ENCODE measurements around the gene CCDC34. TPM values are rescaled to one million over a fixed set of nuclear protein-coding genes. Genes with fewer than 3 reads are reported as not detected.

CCDC34 gene
- total and polyA plus RNA-seq, 8 donors: 3.2 to 28.6 (median 22.3) TPM

DNA sequence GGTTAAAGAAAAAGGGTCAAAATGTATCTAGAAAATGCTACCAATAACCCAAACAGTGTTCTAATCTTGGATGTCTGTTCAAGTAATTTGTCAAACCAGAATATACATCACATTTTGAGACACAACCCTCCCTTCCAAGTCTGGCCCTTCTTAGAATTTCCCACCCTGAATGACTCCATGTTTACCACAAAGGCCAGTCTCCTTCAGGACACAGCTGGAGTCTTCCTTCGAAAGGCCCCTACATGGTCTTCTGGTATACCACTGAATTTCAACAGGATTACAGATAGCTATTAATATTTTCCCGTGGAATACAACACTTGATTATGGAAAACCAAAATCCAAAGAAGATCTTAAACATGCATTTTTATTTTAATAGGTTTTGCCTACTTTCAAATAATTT is 10.2 kb downstream of the CCDC34 start:
- Histone ChIP-seq H3K4me3 (no peak overlapping the region), H3K9me3 (no peaks in the 10 kb centered on the region), H3K27me3 (no peaks in the 10 kb centered on the region), H3K4me1 (peaks cover 0 to 2% of the 10 kb centered on the region in 2 donors), H3K36me3 (no peaks in the 10 kb centered on the region), H3K27ac (no peak overlapping the region)
- intact Hi-C loops (cut with DNase I): no loop called here
- TF ChIP-seq, protein P1, sequence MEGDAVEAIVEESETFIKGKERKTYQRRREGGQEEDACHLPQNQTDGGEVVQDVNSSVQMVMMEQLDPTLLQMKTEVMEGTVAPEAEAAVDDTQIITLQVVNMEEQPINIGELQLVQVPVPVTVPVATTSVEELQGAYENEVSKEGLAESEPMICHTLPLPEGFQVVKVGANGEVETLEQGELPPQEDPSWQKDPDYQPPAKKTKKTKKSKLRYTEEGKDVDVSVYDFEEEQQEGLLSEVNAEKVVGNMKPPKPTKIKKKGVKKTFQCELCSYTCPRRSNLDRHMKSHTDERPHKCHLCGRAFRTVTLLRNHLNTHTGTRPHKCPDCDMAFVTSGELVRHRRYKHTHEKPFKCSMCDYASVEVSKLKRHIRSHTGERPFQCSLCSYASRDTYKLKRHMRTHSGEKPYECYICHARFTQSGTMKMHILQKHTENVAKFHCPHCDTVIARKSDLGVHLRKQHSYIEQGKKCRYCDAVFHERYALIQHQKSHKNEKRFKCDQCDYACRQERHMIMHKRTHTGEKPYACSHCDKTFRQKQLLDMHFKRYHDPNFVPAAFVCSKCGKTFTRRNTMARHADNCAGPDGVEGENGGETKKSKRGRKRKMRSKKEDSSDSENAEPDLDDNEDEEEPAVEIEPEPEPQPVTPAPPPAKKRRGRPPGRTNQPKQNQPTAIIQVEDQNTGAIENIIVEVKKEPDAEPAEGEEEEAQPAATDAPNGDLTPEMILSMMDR (IDR thresholded peaks at IDR 0.05): no peak
- ATAC-seq (no peak), DNase-seq (no peak)

DNA sequence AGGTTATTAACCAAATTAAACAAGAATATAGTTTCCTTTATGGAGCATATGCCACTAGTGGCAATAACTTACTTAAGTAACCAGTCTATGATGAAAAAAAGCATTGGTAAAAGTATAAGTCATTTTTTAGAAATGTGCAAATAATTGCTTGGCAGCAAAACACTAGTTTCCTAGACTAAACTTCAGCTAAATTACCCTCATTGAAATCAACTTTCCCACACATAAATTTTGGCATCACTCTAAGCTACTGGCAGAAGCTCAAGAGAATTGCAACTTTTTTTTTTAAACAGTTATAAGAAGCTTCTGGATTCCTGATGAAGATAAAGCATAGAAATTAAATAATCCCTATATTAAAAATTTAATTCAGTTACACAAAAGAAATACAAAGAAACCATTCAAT is 12.5 kb downstream of the CCDC34 start:
- Histone ChIP-seq H3K4me3 (no peak overlapping the region), H3K36me3 (no peaks in the 10 kb centered on the region), H3K27ac (no peak overlapping the region), H3K27me3 (no peaks in the 10 kb centered on the region), H3K9me3 (no peaks in the 10 kb centered on the region), H3K4me1 (no peaks in the 10 kb centered on the region)
- TF ChIP-seq, protein P1 (IDR thresholded peaks at IDR 0.05): no peak
- DNase-seq (peak in 2 of 4 donors; percentile 38 to 52), ATAC-seq (no peak)
- intact Hi-C loops (cut with DNase I): no loop called here

DNA sequence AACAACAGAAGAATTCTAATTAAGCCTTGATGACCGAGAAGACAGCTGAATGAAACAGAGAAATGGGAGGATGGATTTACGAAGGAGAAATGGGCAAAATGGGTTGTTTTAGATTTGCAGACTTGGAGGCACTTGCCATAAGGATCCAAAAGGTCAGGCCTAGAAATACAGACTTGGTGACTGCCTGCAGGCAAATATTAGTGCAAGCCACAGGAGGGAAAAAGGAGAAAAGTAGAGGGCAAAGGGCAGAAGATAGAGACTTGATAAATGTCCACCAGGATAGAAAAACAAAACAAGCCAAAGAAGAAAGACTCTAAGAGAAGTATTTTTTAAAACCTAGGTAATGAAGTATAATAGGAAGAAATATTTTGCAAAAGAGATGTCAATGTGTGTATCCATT is 13.1 kb downstream of the CCDC34 start:
- no peak for ATAC-seq
- no peaks in the 10 kb centered on the region for H3K27me3 ChIP-seq
- no peaks in the 10 kb centered on the region for H3K36me3 ChIP-seq
- intact Hi-C loops (cut with DNase I): no loop called here
- no peaks in the 10 kb centered on the region for H3K9me3 ChIP-seq
- no peak for DNase-seq
- no peak overlapping the region for H3K4me3 ChIP-seq
- TF ChIP-seq, protein P1 (IDR thresholded peaks at IDR 0.05): no peak
- no peak overlapping the region for H3K27ac ChIP-seq
- H3K4me1 ChIP-seq: no peaks in the 10 kb centered on the region

DNA sequence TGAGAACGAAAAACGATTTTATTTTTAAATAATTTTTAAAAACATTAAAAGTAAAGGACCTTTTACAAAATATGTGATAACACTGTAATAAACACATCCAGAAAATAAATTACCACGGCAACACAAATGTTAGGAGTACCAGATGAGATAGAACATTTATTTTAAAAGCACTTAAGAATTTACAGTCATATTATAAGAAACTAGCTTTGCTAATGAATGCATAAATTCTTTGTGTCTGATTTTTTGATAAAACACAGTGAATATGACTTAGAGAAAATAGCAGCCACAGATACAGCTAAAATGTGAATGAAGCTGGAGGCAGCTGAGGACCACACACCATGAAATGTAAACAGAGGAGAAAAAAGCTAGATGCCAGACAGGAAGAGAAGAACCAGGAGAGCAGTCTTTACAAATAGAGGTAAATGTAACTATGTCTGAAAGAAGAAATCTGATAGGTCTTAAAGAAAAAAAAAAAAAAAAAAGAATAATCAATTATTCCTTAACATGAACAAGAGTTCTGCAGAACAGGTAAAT is 14.6 kb downstream of the CCDC34 start:
- H3K4me3 ChIP-seq: no peak overlapping the region
- H3K36me3 ChIP-seq: no peaks in the 10 kb centered on the region
- TF ChIP-seq, protein P1 (IDR thresholded peaks at IDR 0.05): no peak
- H3K9me3 ChIP-seq: no peaks in the 10 kb centered on the region
- no peak for DNase-seq
- no peaks in the 10 kb centered on the region for H3K4me1 ChIP-seq
- no peaks in the 10 kb centered on the region for H3K27me3 ChIP-seq
- intact Hi-C loops (cut with DNase I): no loop called here
- no peak for ATAC-seq
- H3K27ac ChIP-seq: no peak overlapping the region

DNA sequence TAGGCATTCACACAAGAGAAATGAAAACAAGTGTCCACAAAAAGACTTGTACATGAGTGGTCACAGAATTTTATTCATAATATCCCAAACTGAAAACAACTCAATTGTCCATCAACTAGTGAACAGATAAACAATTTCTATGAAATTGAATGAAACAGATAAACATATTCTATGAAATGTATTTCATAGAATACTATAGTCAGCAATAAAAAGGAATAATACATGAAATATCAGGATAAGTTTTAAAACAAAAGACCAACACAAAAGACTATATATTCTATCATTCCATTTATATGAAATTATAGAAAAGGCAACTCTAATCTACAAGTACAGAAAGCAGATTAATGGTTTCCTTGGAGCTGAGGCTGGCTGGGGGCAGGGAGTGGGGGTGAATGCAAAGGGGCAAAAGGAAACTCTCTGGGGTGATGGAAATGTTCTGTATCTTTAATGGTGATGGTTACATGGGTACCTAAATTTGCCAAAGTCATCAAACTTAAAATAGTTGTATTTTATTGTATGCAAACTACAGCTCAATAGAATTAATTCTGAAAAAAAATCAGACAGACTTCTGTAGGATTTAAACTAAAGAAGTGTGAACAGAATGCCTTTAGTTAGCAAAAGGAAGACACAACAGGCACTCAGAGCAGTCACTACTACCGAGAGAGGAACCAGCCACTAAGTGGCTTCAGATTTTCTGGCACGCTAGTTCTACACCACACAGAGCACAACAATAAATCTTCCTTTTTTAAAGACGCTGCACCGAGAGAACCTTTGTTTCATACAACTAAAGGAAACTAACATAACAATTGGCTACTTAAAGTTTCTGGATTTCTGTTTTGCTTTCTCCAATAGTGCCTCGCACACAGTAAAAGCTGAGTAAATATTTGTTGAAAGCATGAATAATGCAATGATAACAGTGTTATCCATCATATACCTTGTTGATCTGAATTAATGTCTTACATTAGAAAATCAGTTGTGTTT is 15.4 kb downstream of the CCDC34 start:
- DNase-seq (no peak), ATAC-seq (no peak)
- intact Hi-C loops (cut with DNase I): no loop called here
- Histone ChIP-seq H3K4me3 (no peak overlapping the region), H3K27ac (no peak overlapping the region), H3K27me3 (no peaks in the 10 kb centered on the region), H3K4me1 (no peaks in the 10 kb centered on the region), H3K36me3 (no peaks in the 10 kb centered on the region), H3K9me3 (no peaks in the 10 kb centered on the region)
- TF ChIP-seq, protein P1 (IDR thresholded peaks at IDR 0.05): no peak

Data from left lung (tissue), 10 donors.